ENCODE data around the gene HRH1.
"Not testable (repeated sequence)": the region's sequence is repeated elsewhere in the genome, so short reads cannot be mapped to it uniquely, and the experiment has no call there.

The HRH1 gene

DNA sequence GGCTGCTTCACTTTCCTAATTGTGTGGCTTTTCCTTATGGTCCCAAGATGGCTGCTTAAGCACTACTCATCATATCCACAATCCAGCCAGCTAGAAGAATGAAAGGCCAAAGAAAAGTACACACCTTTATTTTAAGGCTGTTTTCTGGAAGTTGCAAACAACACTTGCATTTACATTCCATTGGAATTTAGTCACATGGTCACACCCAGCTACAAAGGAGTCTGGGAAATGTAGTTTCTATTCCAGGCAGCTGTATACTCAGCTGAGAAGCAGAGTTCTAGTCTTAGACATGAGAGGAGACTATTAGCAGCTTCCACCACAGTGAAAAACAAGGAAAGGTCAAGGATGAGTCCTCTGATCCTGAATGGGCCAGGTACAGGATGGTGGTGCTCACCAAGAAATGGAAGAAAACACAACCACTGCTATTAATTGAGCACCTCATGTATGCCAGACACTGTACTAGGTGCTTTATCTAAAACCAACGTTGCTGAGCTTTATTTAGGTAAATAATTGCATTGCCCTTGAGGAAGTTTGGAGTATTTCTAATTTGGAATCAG is 89.9 kb downstream of the HRH1 start:
- DNase-seq (ENCODE audit: low read depth): no peak

GRCh38 chr3:11245276-11245675 is 91.0 kb downstream of the HRH1 start:
- DNase-seq (ENCODE audit: low read depth): no peak

DNA sequence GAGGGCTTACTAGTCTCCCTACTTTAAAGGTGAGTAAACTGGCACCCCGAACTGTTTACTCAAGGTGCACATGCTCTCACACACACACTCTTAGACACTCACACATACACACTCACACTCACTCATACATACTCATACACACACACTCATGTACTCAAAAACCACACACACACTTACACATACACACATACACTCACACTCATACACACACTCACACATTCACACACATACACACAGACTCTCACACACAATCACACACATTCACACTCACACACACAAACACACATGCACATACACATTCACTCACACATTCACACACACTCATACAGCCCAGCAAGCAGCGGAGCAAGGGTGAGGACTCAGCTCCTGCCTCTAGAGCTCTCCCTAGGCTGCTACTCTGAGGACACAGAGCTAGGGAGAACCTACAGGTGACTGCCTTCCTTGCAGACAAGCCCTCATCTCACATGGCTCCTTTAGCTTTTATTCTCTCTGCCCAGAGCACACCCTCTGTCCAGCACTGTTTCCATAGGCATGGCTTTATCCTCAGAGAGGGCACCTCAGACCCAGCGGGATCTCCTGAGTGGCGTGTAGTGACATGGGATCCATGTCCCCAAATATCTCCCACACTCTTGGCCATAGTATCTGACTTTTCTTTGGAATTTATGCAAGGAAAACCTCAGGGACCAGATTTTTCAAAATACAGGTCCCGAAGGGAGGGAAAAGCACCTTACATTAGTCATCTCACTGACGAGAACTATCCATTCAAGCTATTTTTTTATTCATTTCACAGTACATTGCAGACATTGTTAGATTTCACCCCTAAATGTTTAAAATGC is 91.8 kb downstream of the HRH1 start:
- DNase-seq (ENCODE audit: low read depth): no peak

GRCh38 chr3:11246663-11246970 is 92.3 kb downstream of the HRH1 start:
- DNase-seq (ENCODE audit: low read depth): no peak

DNA sequence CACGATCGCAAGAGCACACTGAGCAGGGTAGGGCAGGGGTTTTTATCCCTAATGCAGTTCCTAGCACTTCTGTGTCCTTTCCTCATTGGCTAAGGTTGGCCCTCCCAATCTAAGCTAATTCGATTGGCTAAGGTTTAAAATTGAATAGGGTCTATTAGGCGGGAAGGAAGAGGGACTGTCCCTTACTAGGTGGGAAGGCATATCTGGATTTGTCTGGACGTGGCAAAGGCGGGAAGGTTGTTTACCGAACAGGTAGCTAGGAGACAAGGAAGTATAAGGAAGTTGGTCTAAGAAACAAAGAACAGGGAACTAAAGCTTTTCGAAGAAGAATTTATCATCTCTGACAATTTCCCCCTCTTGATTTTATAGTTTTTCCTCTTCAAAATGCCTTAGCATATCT is 93.1 kb downstream of the HRH1 start:
- no peak for DNase-seq (ENCODE audit: low read depth)

- DNase-seq (ENCODE audit: low read depth): no peak
Measured at GRCh38 chr3:11248596-11248995, 94.3 kb downstream of the HRH1 start.

DNA sequence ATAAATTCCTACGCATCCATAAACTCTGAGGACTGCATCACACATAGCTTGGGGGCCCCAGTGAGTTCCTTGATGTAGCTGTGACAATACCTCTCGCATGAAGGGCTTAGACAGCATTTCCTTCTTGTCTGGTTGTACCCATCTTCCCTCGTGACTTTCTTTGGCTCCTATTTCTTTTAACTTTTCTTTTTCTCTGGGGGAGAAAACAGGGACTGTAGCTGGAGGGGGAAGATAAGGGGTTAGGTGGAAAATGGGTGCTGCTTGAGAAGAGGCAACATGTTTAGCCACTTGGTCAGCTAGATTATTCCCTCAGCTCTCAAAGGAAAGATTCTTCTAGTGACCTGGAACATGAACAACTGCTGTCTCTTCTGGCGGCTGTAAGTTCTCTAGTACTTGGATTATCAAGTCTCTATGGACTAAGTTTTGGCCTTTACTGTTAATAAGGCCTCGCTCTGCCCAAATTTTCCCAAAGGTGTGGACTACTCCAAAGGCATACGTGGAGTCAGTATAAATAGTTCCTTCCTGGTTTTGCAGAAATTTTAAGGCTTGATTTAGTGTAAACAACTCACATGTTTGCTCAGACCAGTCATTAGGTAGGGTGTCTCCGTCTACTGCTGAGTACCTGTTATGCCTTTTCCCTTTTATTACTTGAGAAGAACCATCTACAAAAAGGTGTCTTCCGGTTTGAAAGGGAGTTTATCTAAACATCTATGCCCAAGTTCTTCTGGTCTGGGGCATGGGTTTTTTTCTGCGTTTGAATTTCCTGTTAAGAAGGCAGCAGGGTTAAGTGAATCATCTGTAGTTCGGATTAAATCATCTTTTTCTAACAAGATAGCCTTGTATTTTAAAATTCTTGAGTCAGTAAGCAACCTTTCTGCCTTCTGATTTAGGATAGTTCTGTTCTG is 96.9 kb downstream of the HRH1 start:
- DNase-seq (ENCODE audit: low read depth): no peak

DNA sequence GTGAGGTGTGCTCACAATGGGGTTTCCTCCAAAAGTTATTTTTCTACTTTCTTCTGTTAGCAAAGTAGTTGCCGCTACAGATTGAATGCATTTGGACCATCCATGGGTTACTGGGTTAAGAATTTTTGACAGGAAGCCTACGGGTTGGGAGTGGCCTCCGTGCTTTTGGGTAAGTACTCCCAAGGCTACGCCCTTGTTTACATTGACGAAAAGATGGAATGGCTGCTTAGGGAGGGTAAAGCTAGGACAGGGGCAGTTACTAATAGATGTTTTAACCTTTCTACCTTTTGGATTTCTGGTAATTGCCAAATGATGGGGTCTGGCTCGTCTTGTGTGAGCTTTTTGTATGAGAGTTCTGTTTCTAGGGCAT is 97.5 kb downstream of the HRH1 start:
- no peak for DNase-seq (ENCODE audit: low read depth)

DNA sequence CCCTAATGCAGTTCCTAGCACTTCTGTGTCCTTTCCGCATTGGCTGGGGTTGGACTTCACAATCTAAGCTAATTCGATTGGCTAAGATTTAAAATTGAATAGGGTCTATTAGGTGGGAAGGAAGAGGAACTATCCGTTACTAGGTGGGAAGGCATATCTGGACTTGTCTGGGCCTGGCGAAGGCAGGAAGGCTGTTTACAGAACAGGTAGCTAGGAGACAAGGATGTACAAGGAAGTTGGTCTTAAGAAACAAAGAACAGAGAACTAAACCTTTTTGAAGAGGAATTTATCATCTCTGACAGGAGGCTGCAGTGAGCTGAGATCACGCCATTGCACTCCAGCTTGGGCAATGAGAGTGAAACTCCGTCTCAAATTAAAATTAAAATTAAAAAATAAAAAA is 100.6 kb downstream of the HRH1 start:
- no peak for DNase-seq (ENCODE audit: low read depth)

GRCh38 chr3:11255537-11255936 is 101.2 kb downstream of the HRH1 start:
- not testable (repeated sequence) for DNase-seq (ENCODE audit: low read depth)

GRCh38 chr3:11258958-11259357 is 104.7 kb downstream of the HRH1 start:
- no peak for DNase-seq (ENCODE audit: low read depth)

DNA sequence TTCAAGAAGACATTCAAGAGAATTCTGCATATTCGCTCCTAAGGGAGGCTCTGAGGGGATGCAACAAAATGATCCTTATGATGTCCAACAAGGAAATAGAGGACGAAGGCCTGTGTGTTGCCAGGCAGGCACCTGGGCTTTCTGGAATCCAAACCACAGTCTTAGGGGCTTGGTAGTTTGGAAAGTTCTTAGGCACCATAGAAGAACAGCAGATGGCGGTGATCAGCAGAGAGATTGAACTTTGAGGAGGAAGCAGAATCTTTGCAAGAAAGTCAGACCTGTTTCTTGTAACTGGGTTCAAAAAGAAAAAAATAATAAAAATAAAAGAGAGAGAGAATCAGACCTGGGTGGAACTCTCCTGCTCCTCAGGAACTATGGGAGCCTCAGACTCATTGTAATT is 106.2 kb downstream of the HRH1 start:
- DNase-seq (ENCODE audit: low read depth): no peak

DNA sequence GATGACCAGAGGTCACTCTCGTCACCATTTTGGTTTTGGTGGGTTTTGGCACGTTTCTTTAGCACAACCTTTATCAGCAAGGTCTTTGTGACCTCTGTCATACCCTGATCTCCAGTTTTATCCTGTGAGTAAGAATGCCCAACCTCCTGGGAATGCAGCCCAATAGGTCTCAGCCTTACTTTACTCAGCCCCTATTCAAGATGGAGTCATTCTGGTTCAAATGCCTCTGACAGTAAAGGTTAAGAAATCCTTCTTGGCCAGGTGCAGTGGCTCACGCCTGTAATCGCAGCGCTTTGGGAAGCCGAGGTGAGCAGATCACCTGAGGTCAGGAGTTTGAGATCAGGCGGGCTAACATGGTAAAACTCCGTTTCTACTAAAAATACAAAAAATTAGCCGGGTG is 114.7 kb downstream of the HRH1 start:
- DNase-seq (ENCODE audit: low read depth): no peak

- peak; percentile 95 for DNase-seq (ENCODE audit: low read depth)
Measured at GRCh38 chr3:11271986-11272904, 118.0 kb downstream of the HRH1 start, which contains the start of gene ATG7. ATG7 (plus strand) TSS chr3:11272397; CDS start chr3:11298696, 26,299 bp downstream.

DNA sequence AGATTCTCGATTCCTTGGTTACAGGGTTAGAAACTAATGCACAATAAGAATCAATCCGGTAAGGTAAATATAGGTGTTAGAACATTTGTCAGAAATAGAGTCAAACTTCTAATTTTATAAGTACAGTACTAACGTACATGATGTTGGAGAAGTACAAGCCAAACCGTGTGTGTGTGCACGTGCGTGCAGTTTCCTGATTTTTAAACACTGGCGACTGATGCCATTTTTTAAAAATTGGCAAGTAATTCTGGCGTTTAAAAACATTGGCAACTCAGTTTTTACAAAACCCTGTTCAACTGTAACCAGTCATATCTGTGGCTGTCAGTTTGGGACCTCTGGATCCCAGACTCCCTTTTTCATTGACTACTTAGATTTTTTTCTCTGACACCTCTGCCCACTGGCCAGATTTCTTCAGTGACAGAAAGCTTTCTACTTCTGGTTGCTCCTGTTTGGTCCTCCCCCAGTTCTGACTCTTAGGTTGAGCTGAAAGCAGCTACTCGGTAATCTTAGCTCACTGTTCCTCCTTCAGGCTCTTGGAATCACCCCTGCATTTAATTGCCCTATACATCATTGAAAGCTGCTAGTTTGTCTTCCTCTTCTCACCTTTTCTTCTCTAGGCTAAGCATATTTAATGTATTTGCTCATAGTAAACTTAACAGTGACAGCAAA is 118.7 kb downstream of the HRH1 start:
- DNase-seq (ENCODE audit: low read depth): no peak

DNA sequence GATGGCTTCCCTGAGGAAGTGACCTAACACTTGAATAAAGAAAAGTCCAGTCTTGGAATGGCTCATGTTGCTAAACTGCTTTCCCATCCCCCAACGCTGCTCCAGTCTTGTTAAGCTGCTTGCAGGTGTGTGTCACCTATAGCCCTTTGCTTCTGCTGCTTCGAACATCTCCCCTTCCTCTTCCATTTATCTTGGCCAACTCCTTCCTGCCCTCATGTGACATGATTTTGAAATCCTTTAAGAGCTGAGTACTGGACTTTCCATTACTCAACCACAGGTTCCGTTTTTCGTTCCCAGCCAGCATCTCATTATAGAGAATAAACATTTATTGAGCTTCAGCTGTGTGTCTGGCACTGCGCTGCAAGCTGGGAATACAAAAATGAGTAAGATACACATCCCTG is 119.6 kb downstream of the HRH1 start:
- no peak for DNase-seq (ENCODE audit: low read depth)

GRCh38 chr3:11274566-11275142 is 120.4 kb downstream of the HRH1 start:
- no peak for DNase-seq (ENCODE audit: low read depth)

- no peak for DNase-seq (ENCODE audit: low read depth)
Measured at GRCh38 chr3:11275926-11276325, 121.6 kb downstream of the HRH1 start.

DNA sequence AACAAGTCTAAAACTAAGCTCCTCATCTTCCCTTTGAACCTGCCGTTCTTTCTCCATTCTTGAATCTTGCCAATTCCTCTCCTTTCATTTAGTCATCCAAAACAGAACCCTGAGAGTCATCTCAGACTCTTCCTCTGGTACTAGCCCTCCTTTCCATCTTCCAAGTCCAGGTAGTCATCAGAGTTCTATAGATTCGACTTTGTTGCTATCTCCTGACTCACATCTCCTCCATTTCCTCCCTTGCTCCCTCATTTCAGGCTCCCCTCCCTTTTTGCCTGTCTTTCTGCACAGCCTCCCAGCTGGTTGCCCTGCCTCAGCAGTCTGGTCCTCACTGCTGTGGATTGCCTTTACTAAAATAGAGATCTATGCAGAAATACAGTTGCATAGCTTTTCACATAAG is 122.6 kb downstream of the HRH1 start:
- DNase-seq (ENCODE audit: low read depth): no peak

DNA sequence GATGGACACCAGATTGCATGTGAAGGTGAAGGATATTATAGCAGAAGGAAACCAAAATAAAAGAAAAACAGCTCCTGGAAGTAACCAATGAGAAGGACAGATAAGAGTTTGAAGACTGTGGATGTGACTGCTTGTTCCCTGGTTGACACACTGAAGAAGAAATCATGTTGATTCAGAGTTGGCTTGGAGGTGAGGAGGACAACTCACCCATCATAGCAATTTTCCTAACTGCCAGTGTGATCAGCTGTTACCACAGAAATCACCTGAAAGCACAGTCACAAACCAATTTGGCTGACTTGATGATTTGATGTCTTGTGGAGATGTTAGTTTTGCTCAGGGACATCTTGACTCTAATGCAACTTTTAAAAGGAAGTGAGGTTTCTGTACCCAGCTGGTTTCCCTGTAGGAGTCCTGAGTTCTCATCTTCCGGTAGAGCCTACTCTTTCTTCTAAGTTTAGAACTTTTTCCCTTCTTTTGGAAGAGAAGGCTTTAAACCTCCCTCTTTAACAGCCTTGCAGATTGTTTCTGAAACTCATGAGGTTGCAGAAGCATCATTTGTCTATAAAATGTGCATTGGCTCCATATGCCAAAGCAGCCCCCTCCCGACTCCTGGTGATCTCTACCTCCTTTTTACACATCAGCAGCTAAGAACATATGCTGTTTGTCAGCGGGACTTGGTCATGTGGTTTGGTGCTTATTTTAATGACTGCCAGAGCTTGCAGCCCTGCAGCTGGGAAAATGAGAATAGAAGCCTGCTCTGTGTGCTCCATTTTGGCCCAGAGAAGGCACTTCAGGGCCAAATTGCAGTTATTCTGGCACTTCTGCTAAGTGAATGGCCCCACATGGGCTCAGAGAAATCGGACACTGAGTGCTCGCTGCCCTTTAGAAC is 128.2 kb downstream of the HRH1 start:
- DNase-seq (ENCODE audit: low read depth): no peak

Data from stimulated activated CD8-positive, alpha-beta memory T cell treated with anti-CD3 and anti-CD28 coated beads, Interleukin-4, amount 100 ng/mL, for 24 hours (primary cell).